Tibial artery (tissue), 4 donors: ENCODE measurements around the gene SPACA7.

Source experiments
- DNase-seq, 2 donors: peaks; one replicate each; pipeline ENCODE4 v3.0.0-alpha.2; 2019
- H3K27ac ChIP-seq, 2 donors: fragments of 200-600 bp; sonication (generic) in 1 of 2; 1 replicate in 1 of 2; 2 replicates in 1 of 2; pipeline ENCODE4 v1.5.1; 2018 to 2019; ENCODE audit warnings: mild to moderate bottlenecking in 1 of 2
- H3K27me3 ChIP-seq, 2 donors: fragments of 200-600 bp; sonication (generic) in 1 of 2; one replicate each; pipeline versions ENCODE4 v1.5.1 to v1.6.0; 2016 to 2019
- H3K36me3 ChIP-seq, 3 donors: fragments of 200-600 bp; sonication (generic) in 2 of 3; one replicate each; pipeline ENCODE4 v1.5.1; 2016 to 2019; ENCODE audit warnings: mild to moderate bottlenecking in 2 of 3
- H3K4me1 ChIP-seq, 4 donors: fragments of 200-600 bp; sonication (generic) in 2 of 4; 1 replicate in 3 of 4; 2 replicates in 1 of 4; pipeline ENCODE4 v1.5.1; 2016 to 2019
- H3K4me3 ChIP-seq, 2 donors: fragments of 200-600 bp; sonication (generic) in 1 of 2; 1 replicate in 1 of 2; 2 replicates in 1 of 2; pipeline ENCODE4 v1.5.1; 2018 to 2019; ENCODE audit warnings: mild to moderate bottlenecking in 2 of 2
- H3K9me3 ChIP-seq, 3 donors: fragments of 200-600 bp; sonication (generic) in 1 of 3; one replicate each; pipeline ENCODE4 v1.5.1; 2016 to 2019
- CTCF ChIP-seq, 2 experiments: fragments of 200-600 bp in 1 of 2; fragments of 450-650 bp in 1 of 2; IDR thresholded peaks; one replicate each; pipeline ENCODE4 v1.5.1; 2017 to 2019; ENCODE audit warnings: antibody characterized with exemption in 2 of 2, mild to moderate bottlenecking in 1 of 2, moderate library complexity in 1 of 2
- intact Hi-C: fragments of 100-400 bp; cut with DNase I; formaldehyde crosslinking; loops from one replicate; pipeline ENCODE4 v1.15.0; 2023; ENCODE audit warnings: low total_unique reads

Gene SPACA7

GRCh38 chr13:112477070-112477619, 101.0 kb downstream of the SPACA7 start:
- no peak for DNase-seq
- Histone ChIP-seq H3K27ac (no peak overlapping the region), H3K27me3 (no peaks in the 10 kb centered on the region)

GRCh38 chr13:112479389-112479788, 103.2 kb downstream of the SPACA7 start:
- Histone ChIP-seq H3K4me1 (no peaks in the 10 kb centered on the region), H3K27me3 (no peaks in the 10 kb centered on the region), H3K9me3 (peaks cover 2 to 17% (median 10%) of the 10 kb centered on the region in 3 donors), H3K36me3 (peaks cover 3 to 12% (median 6%) of the 10 kb centered on the region in 3 donors), H3K27ac (no peak overlapping the region), H3K4me3 (no peak overlapping the region)
- TF ChIP-seq CTCF (IDR thresholded peaks at IDR 0.05), result no peak
- no peak for DNase-seq
- intact Hi-C loops, result no loop called here

More at GRCh38 chr13:112477070-112477619, 101.0 kb downstream of the SPACA7 start:
- no peaks in the 10 kb centered on the region for H3K4me1 ChIP-seq
- no peak overlapping the region for H3K4me3 ChIP-seq
- TF ChIP-seq CTCF (IDR thresholded peaks at IDR 0.05), result no peak
- H3K36me3 ChIP-seq, result no peaks in the 10 kb centered on the region
- intact Hi-C loops, result no loop called here
- peaks cover under 1 to 21% (median 2%) of the 10 kb centered on the region in 3 donors for H3K9me3 ChIP-seq

DNA sequence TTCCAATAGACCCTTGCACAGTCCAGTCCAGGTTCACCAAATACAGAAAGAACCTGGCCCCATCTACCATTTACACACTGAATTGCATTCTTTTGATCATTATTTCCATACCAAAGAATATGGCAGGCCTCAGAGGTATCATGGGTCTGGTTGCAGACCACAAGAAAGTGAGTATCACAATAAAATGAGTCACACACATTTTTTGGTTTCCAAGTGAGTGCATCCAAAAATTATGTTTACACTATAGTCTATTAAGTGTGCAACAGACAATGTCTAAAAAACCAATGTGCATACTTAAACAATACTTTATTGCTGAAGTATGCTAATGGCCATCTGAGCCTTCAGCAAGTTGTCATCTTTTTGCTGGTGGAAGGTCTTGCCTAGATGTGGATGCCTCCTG, 105.3 kb downstream of the SPACA7 start:
- Histone ChIP-seq H3K4me3 (no peak overlapping the region), H3K27ac (no peak overlapping the region), H3K9me3 (peaks cover 2 to 17% (median 10%) of the 10 kb centered on the region in 3 donors), H3K4me1 (no peaks in the 10 kb centered on the region), H3K27me3 (no peaks in the 10 kb centered on the region), H3K36me3 (peaks cover 15 to 33% (median 26%) of the 10 kb centered on the region in 3 donors)
- no peak for DNase-seq
- TF ChIP-seq CTCF (IDR thresholded peaks at IDR 0.05), result no peak
- intact Hi-C loops, result no loop called here

DNA sequence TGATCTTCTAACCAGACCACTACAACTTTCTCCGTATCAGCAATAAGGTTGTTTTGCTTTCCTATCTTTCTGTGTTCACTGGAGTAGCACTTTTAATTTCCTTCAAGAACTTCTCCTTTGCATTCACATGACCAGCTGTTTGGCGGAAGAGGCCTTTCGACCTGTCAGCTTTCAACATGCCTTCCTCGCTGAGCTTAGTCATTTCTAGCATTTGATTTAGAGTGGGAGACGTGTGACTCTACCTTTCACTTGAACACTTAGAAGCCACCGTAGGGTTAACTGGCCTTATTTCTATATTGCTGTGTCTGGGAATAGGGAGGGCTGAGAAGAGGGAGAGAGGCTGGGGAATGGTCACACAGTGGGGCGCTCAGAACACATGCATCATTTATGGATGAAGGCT, 107.1 kb downstream of the SPACA7 start:
- no peak for DNase-seq
- no peak for TF ChIP-seq CTCF (IDR thresholded peaks at IDR 0.05)
- intact Hi-C loops, result no loop called here
- no peaks in the 10 kb centered on the region for H3K4me1 ChIP-seq
- H3K27ac ChIP-seq, result no peak overlapping the region
- peaks cover 2 to 17% (median 10%) of the 10 kb centered on the region in 3 donors for H3K9me3 ChIP-seq
- no peak overlapping the region for H3K4me3 ChIP-seq
- no peaks in the 10 kb centered on the region for H3K27me3 ChIP-seq
- peaks cover 25 to 51% (median 45%) of the 10 kb centered on the region in 3 donors for H3K36me3 ChIP-seq
